ENCODE results near the gene NFYB.

NFYB gene

DNA sequence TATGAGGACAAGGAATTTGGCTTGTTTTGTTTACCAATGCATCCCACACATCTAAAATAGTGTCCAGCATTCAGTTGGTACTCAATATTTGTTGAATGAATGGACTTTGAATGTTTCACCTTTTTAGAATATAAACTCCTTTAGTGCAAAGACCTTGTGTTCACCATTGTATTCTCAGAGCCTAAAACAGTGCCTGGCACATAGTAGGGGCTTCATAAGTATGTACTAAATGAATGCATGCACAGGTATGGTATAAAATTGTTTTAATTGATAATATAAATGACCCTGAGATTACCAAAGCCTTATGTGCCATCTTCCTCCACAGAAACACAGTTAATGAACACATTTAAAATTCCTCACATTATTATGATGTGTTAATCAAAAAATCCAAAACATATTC, 5.0 kb upstream of the NFYB start:
- no peaks in the 10 kb centered on the region for H3K36me3 Mint-ChIP-seq (ENCODE audit: low read depth)
- H3K4me3 Mint-ChIP-seq, result no peak overlapping the region

DNA sequence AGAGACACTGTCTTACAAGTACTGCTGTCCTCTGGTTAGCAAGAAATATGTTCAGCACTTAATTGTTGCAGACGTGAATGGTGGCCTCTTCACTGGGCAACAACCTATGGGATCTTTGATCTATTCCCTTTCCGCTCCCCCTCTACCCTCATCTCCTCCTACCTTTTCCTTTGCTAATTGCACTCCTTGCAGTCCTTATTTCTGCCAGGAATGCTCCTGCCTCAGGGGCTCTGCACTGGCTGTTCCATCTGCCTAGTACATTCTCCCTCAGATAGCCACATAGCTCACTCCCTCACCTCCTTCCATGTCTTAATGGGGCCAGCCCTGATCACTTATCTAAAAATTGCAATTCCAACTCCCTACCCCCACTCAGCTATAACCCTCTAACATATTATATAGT, 4.5 kb upstream of the NFYB start:
- Mint-ChIP-seq H3K4me1 (peaks cover 6% of the 10 kb centered on the region), H3K27me3 (peaks cover 6% of the 10 kb centered on the region), H3K9me3 (peaks cover 7% of the 10 kb centered on the region), H3K27ac (no peak overlapping the region), H3K4me3 (no peak overlapping the region), H3K36me3 (ENCODE audit: low read depth) (no peaks in the 10 kb centered on the region)
- DNase-seq (no peak), ATAC-seq (no peak)

More for the DNA sequence above, 5.0 kb upstream of the NFYB start:
- Mint-ChIP-seq H3K27me3 (peaks cover 6% of the 10 kb centered on the region), H3K27ac (no peak overlapping the region), H3K4me1 (peaks cover 6% of the 10 kb centered on the region), H3K9me3 (peaks cover 7% of the 10 kb centered on the region)
- DNase-seq, result no peak
- ATAC-seq, result no peak

DNA sequence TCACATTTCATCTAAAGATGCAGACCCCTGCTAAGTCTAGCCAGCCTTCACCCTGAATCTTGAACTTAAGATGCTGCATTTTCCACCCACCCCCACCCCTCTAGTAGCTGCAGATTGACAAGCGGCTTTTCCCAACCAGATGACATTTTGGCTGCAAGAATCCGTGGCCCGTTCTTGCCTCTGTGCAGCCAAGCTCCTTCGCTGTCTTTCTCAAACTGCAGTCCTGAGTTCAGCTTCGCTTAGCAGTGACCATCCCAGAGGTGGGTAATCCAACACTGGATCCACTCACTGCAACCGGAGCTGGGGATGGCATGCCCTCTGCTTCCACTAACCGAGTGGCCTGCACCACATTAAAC, 765 bp upstream of the NFYB start:
- peaks cover 3% of the 10 kb centered on the region for H3K36me3 Mint-ChIP-seq (ENCODE audit: low read depth)
- peak overlapping the region; percentile 11 for H3K27ac Mint-ChIP-seq
- no peak for DNase-seq
- no peaks in the 10 kb centered on the region for H3K9me3 Mint-ChIP-seq
- H3K4me3 Mint-ChIP-seq, result peak overlapping the region; percentile 28
- no peak for ATAC-seq
- peaks cover 2% of the 10 kb centered on the region for H3K27me3 Mint-ChIP-seq
- peaks cover 14% of the 10 kb centered on the region for H3K4me1 Mint-ChIP-seq

DNA sequence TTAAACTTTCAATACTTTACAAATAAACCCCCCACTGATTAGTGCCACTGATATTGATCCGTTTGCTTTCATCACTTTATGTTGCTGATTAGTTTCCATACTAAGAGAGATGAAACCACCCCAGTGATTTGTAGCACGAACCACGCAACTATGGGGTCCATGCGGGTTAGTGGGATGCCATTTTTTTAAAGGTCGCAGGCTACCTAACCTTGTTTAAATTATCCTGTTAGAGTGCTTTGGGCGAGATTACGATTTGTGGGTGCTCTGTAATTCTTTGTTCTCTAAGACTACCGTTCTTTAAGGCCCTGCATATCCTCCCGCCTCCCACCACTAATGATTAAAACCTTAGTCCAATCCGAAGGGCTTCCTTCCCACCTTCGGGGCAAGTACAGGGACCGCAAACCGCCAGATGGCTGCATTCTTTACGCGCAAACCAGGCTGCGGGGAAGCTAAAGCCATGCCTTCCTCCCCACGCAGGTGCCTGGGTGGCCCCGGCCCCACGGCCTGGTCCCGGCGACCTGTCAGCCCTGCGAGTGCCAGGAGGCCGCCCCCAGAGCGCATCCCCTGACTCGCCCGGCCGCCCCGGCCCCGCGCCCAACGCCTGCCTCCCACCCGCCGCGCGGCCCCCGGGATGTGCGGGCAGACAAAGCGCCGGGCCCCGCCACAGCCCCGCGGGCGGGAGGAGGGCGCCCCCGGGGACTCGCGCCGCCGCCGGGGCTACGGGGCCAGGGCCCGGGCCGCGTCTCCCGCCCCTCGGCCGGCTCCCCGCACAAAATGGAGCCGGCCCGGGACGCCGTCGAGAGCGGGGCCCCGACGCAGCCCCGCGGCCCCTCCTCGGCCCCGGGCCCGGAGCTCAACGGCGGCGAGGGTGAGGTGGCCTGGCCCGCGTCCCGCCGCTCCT, 759 bp downstream of the NFYB start:
- H3K27ac Mint-ChIP-seq, result peak overlapping the region; percentile 91
- peaks cover 7% of the 10 kb centered on the region for H3K36me3 Mint-ChIP-seq (ENCODE audit: low read depth)
- DNase-seq (peak; percentile 61), ATAC-seq (peak; percentile 15)
- H3K27me3 Mint-ChIP-seq, result peaks cover 2% of the 10 kb centered on the region
- H3K4me1 Mint-ChIP-seq, result peaks cover 19% of the 10 kb centered on the region
- peak overlapping the region; percentile 86 for H3K4me3 Mint-ChIP-seq
- no peaks in the 10 kb centered on the region for H3K9me3 Mint-ChIP-seq

DNA sequence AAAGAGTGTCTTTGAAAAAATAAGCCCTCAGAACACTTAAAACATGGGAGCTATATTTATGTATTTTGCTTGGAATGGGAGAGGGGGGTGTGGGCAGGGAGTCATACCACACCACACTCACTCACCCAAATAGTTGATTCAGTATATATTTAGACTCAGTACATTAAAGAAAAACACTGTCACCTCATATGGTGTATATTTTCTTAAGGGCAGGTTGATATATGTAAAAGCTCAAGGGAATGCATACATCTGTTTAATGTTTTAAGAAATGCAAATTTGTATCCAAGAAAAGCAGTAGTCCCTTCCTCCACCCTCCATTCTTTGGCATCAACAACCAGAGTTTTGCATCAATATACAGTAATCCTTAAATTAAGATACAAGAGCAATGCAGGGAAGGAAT, 1.4 kb downstream of the NFYB start:
- peaks cover 19% of the 10 kb centered on the region for H3K4me1 Mint-ChIP-seq
- H3K27ac Mint-ChIP-seq, result peak overlapping the region; percentile 91
- peaks cover 10% of the 10 kb centered on the region for H3K36me3 Mint-ChIP-seq (ENCODE audit: low read depth)
- ATAC-seq, result no peak
- H3K9me3 Mint-ChIP-seq, result no peaks in the 10 kb centered on the region
- no peak for DNase-seq
- peak overlapping the region; percentile 86 for H3K4me3 Mint-ChIP-seq
- peaks cover 2% of the 10 kb centered on the region for H3K27me3 Mint-ChIP-seq

DNA sequence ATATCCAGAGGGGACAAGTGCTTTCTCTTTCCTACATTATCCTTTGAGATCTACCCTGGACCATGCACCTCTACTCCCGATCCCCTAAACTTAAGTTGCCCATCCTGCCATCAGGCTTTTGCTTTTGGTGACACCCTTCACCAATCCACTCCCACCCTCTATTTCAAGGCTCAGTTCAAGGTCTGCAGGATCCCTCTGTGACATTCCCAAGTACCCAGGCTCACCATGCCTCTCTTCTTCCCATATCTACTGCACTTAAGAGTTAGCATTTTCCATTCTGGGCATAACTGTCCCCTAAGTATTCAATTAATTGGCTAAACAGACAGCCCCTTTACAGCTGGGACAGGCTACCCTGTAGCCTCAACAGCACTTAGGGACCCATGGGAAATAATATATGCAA, 3.1 kb downstream of the NFYB start:
- H3K9me3 Mint-ChIP-seq, result no peaks in the 10 kb centered on the region
- H3K36me3 Mint-ChIP-seq (ENCODE audit: low read depth), result peaks cover 14% of the 10 kb centered on the region
- DNase-seq (no peak), ATAC-seq (no peak)
- H3K27me3 Mint-ChIP-seq, result no peaks in the 10 kb centered on the region
- H3K4me1 Mint-ChIP-seq, result peaks cover 25% of the 10 kb centered on the region
- no peak overlapping the region for H3K4me3 Mint-ChIP-seq
- no peak overlapping the region for H3K27ac Mint-ChIP-seq

DNA sequence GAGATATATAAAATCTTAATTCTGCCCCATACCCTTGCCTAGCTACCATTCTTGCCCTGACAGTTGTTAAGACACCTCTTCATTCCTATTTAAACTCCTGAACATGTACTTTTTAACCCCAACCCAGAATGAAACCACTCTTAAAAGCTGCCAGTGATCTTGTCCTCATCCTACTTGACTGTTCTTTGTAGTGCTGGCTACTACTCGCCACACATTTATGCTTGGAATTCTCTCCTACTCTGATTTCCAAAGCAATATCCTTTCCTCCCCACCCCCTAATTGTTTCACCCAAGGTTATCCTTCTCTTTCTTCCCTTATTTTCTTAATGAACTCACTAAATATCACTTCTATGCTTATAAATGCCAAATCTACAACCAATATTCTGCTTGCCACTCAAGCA, 4.1 kb downstream of the NFYB start:
- DNase-seq (no peak), ATAC-seq (no peak)
- Mint-ChIP-seq H3K27me3 (no peaks in the 10 kb centered on the region), H3K27ac (no peak overlapping the region), H3K36me3 (ENCODE audit: low read depth) (peaks cover 19% of the 10 kb centered on the region), H3K4me1 (peaks cover 22% of the 10 kb centered on the region), H3K9me3 (no peaks in the 10 kb centered on the region), H3K4me3 (no peak overlapping the region)

DNA sequence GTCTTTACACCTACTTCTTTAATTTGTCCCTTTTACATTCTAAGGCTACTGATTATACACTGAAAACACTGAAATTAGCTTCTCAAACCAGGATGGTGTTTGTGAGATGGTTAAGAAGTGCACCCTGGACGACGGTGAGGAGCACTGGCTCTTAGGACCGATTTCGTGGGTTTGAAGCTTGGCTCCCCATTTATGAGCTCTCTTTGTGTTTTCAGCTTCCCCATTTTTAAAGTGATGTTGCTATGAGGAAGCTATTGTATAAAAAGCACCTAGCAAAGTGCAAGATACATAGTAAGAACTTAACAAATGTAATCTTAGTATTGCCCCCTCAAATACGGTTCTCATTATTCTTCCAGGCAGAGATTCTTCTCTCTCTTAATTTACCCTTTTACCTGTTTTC, 4.7 kb downstream of the NFYB start:
- H3K9me3 Mint-ChIP-seq, result no peaks in the 10 kb centered on the region
- ATAC-seq, result no peak
- no peaks in the 10 kb centered on the region for H3K27me3 Mint-ChIP-seq
- DNase-seq, result no peak
- peaks cover 19% of the 10 kb centered on the region for H3K4me1 Mint-ChIP-seq
- no peak overlapping the region for H3K4me3 Mint-ChIP-seq
- no peak overlapping the region for H3K27ac Mint-ChIP-seq
- H3K36me3 Mint-ChIP-seq (ENCODE audit: low read depth), result peaks cover 19% of the 10 kb centered on the region

DNA sequence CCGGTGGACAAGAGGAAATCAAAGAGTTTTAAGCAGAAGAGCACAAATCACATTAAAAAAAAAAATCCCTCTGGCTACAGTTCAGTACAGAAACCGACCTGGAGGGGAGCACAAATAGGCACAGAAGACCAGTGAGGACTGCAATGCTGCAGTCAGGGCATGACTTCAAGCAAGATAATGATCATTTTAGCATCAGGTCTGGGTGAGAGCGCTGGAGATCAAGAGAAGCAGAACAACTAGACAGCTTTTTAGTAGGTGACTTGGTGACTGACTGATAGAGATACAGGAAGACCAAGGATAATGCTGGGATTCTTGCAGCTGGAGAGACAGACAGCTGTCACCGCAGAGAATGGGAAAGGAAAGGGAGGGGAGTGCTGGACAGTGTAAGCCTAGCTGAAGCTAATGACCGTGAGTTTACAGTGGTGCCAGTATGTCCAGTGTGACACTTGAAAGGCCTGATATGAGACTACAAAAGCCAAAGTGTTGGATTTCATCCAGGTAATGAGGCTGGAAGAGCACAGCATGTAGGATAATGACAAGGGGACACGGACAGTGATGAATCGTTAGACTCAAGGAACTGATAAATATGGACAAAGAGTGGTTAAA, 5.6 kb downstream of the NFYB start:
- Mint-ChIP-seq H3K27ac (no peak overlapping the region), H3K27me3 (no peaks in the 10 kb centered on the region), H3K9me3 (no peaks in the 10 kb centered on the region), H3K4me1 (peaks cover 19% of the 10 kb centered on the region), H3K36me3 (ENCODE audit: low read depth) (peaks cover 24% of the 10 kb centered on the region), H3K4me3 (no peak overlapping the region)
- DNase-seq (no peak), ATAC-seq (no peak)

DNA sequence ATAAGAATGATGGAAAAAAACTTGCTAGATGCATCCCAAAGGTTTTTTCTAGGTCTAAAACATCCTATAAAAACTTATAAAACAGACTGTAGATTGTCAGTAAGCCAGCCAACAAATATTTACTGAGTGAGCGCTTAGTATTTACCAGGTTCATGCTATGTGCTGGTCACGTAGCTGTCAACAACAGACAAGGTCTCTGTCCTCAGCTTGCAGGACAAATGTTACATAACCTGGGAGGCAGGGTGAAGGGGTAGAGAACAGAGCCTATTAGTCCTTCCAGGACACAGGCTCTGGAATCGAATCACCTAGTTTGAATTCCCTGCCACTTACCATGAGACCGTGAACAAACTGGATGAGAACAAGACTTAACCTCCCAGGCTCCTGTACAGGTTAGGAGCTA, 6.4 kb downstream of the NFYB start:
- no peak overlapping the region for H3K27ac Mint-ChIP-seq
- H3K9me3 Mint-ChIP-seq, result no peaks in the 10 kb centered on the region
- H3K27me3 Mint-ChIP-seq, result no peaks in the 10 kb centered on the region
- H3K4me3 Mint-ChIP-seq, result no peak overlapping the region
- DNase-seq, result no peak
- H3K36me3 Mint-ChIP-seq (ENCODE audit: low read depth), result peaks cover 24% of the 10 kb centered on the region
- ATAC-seq, result no peak
- peaks cover 13% of the 10 kb centered on the region for H3K4me1 Mint-ChIP-seq

DNA sequence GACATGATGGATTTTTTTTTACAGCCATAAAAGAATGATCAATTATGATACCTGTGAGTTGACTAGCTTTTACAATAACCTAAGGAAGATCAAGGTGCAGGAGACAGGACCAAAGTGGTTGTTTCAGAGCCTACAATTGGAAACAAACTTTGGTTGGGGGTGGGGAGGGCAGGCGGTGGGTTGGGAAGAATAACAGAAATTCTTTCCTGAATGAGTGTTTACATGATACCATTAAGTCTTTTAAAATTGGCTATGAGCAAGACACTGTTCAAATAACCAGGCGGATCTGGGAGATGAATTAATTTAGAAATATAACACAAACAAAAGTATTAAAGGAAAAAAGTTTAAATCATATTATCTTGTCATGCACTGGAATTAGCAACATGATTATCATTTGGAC, 7.2 kb downstream of the NFYB start:
- DNase-seq (no peak), ATAC-seq (no peak)
- H3K4me3 Mint-ChIP-seq, result no peak overlapping the region
- H3K36me3 Mint-ChIP-seq (ENCODE audit: low read depth), result peaks cover 25% of the 10 kb centered on the region
- H3K27me3 Mint-ChIP-seq, result no peaks in the 10 kb centered on the region
- peaks cover 10% of the 10 kb centered on the region for H3K4me1 Mint-ChIP-seq
- no peaks in the 10 kb centered on the region for H3K9me3 Mint-ChIP-seq
- no peak overlapping the region for H3K27ac Mint-ChIP-seq

DNA sequence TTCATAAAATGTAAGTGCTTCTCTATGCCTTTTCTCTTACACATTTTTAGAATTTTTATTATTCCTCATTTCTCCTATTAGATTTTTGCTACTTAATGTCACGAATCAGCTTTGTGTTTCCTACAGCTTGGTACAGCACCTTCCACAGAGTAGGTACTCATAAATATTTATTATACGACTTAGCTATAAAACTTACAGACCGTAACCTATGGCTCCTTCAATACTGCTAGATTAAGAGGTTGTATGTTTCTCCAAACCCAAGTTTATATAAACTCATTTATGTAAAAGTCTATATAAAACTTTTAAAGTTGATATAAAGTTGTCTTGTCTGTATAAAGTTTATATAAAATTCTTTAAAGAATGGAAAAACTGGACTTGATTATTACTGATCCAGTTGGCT, 11.5 kb downstream of the NFYB start:
- peaks cover 36% of the 10 kb centered on the region for H3K36me3 Mint-ChIP-seq (ENCODE audit: low read depth)

DNA sequence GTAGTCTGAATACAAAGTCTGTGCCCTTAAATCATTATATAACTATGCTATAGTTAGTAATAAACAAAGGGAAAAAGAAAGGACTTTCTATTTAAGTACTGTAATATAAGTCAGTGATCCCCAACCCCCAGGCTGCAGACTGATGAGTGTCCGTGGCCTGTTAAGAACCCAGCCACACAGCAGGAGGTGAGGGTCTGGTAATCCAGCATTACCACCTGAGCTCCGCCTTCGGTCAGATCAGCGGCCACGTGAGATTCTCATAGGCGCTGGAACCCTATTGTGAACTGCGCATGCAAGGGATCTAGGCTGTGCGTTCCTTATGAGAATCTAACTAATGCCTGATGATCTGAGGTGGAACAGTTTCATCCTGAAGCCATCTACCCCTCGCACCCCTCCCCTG, 15.7 kb downstream of the NFYB start:
- H3K27me3 Mint-ChIP-seq, result no peaks in the 10 kb centered on the region
- DNase-seq, result no peak
- no peak overlapping the region for H3K4me3 Mint-ChIP-seq
- H3K36me3 Mint-ChIP-seq (ENCODE audit: low read depth), result peaks cover 42% of the 10 kb centered on the region
- H3K9me3 Mint-ChIP-seq, result no peaks in the 10 kb centered on the region
- H3K4me1 Mint-ChIP-seq, result no peaks in the 10 kb centered on the region
- no peak overlapping the region for H3K27ac Mint-ChIP-seq
- no peak for ATAC-seq

More for the DNA sequence above, 11.5 kb downstream of the NFYB start:
- H3K4me3 Mint-ChIP-seq, result no peak overlapping the region
- H3K27me3 Mint-ChIP-seq, result no peaks in the 10 kb centered on the region
- DNase-seq, result no peak
- H3K27ac Mint-ChIP-seq, result no peak overlapping the region
- peaks cover 5% of the 10 kb centered on the region for H3K4me1 Mint-ChIP-seq
- ATAC-seq, result no peak
- H3K9me3 Mint-ChIP-seq, result no peaks in the 10 kb centered on the region

DNA sequence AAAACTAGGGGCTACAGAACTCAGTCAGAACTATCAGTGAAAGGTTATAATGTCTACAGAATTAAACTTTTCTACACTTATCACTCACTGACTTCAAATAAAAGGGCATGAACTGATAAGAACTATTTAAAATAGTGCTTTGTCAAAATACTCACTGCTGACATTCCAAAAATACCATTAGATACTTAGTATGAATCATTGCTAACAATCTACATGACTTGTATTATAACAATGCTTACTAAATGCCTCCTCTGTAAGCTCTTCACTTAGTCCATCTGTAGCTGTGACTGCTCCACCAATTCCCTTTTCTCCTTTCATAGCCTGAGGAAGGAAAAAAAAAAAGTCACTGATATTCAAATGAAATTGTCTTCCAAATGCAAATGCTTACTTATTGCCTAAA, 17.0 kb downstream of the NFYB start:
- peaks cover 41% of the 10 kb centered on the region for H3K36me3 Mint-ChIP-seq (ENCODE audit: low read depth)
- no peak overlapping the region for H3K4me3 Mint-ChIP-seq
- no peaks in the 10 kb centered on the region for H3K9me3 Mint-ChIP-seq
- H3K4me1 Mint-ChIP-seq, result no peaks in the 10 kb centered on the region
- H3K27ac Mint-ChIP-seq, result no peak overlapping the region
- no peak for ATAC-seq
- H3K27me3 Mint-ChIP-seq, result no peaks in the 10 kb centered on the region
- no peak for DNase-seq

DNA sequence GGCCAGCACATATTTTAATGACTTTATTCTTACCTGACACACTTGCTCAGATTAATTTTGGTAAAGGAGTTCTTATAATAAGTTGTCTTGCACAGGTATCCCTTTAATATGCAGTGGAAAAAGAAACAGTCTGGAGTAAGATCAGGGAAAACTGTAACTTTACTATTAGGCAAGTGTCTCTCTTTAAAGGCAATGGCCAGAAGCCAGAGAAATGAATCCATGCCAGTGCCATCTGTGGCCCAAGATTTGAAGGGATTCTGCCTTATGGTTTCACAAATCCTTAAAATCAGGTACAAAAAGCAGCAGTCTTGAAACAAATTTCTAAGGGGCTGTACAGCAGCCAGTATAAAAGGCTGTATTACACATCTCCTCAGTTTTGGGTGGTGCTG, 22.4 kb downstream of the NFYB start:
- Mint-ChIP-seq H3K36me3 (ENCODE audit: low read depth) (peaks cover 22% of the 10 kb centered on the region), H3K4me3 (no peak overlapping the region), H3K27me3 (no peaks in the 10 kb centered on the region), H3K9me3 (no peaks in the 10 kb centered on the region), H3K27ac (no peak overlapping the region), H3K4me1 (no peaks in the 10 kb centered on the region)
- ATAC-seq (no peak), DNase-seq (no peak)
